Chondrocyte (in vitro differentiated cells): ENCODE data around the gene PALMD. TPM values are rescaled to one million over a fixed set of nuclear protein-coding genes. Genes with fewer than 3 reads are reported as not detected.

Experiments
- DNase-seq: peaks from one replicate; pipeline ENCODE4 v3.0.0; 2021; ENCODE audit warnings: mixed read lengths, low spot score
- H3K27ac Mint-ChIP-seq: one replicate; pipeline ENCODE4 v1.8.0; 2021; ENCODE audit warnings: mild to moderate bottlenecking, moderate library complexity, mixed read lengths; ENCODE audit not compliant: unreplicated experiment
- H3K27me3 Mint-ChIP-seq: 2 replicates; pipeline ENCODE4 v1.8.0; 2021; ENCODE audit warnings: low read depth, mixed read lengths
- H3K36me3 Mint-ChIP-seq: 2 replicates; pipeline ENCODE4 v1.8.0; 2021; ENCODE audit warnings: low read depth, mixed read lengths
- H3K4me1 Mint-ChIP-seq: 2 replicates; pipeline ENCODE4 v1.8.0; 2021; ENCODE audit warnings: low read depth, mild to moderate bottlenecking, mixed read lengths
- H3K4me3 Mint-ChIP-seq: one replicate; pipeline ENCODE4 v1.8.0; 2021; ENCODE audit warnings: mild to moderate bottlenecking, moderate library complexity, mixed read lengths; ENCODE audit not compliant: unreplicated experiment
- H3K9me3 Mint-ChIP-seq: 2 replicates; pipeline ENCODE4 v1.8.0; 2021; ENCODE audit warnings: low read depth, mixed read lengths
- CTCF ChIP-seq: fragments of 200-600 bp; sonication (generic); IDR thresholded peaks from 2 replicates; pipeline ENCODE4 v1.5.0; 2021; ENCODE audit warnings: antibody characterized with exemption, mild to moderate bottlenecking, moderate library complexity
- total RNA-seq: library from RNA; stranded (reverse); gene quantifications from 3 replicates; pipeline ENCODE4 v1.2.1, GENCODE V29; 2021

PALMD gene
- total RNA-seq, 1 donor from 2014 or later, result 6.2 TPM

GRCh38 chr1:99601208-99601607 is 44.7 kb upstream of the PALMD start:
- TF ChIP-seq CTCF, result no peak
- Mint-ChIP-seq H3K27me3 (no peaks in the 10 kb centered on the region), H3K36me3 (no peaks in the 10 kb centered on the region), H3K9me3 (no peaks in the 10 kb centered on the region), H3K27ac (no peak overlapping the region), H3K4me1 (peaks cover 38% of the 10 kb centered on the region), H3K4me3 (no peak overlapping the region)
- no peak for DNase-seq

GRCh38 chr1:99601709-99602403 is 44.1 kb upstream of the PALMD start:
- Mint-ChIP-seq H3K4me1 (peaks cover 41% of the 10 kb centered on the region), H3K4me3 (no peak overlapping the region), H3K27ac (no peak overlapping the region), H3K36me3 (no peaks in the 10 kb centered on the region), H3K9me3 (no peaks in the 10 kb centered on the region), H3K27me3 (no peaks in the 10 kb centered on the region)
- no peak for DNase-seq
- TF ChIP-seq CTCF, result no peak

GRCh38 chr1:99602404-99602969 is 43.4 kb upstream of the PALMD start:
- TF ChIP-seq CTCF, result no peak

GRCh38 chr1:99603699-99604560 is 42.0 kb upstream of the PALMD start:
- H3K27ac Mint-ChIP-seq, result peak overlapping the region; percentile 9
- DNase-seq, result no peak
- peaks cover 15% of the 10 kb centered on the region for H3K9me3 Mint-ChIP-seq
- no peak for TF ChIP-seq CTCF
- peaks cover 6% of the 10 kb centered on the region for H3K36me3 Mint-ChIP-seq
- H3K27me3 Mint-ChIP-seq, result no peaks in the 10 kb centered on the region
- H3K4me3 Mint-ChIP-seq, result no peak overlapping the region
- H3K4me1 Mint-ChIP-seq, result peaks cover 37% of the 10 kb centered on the region

More at GRCh38 chr1:99602404-99602969, 43.4 kb upstream of the PALMD start:
- Mint-ChIP-seq H3K4me1 (peaks cover 41% of the 10 kb centered on the region), H3K27me3 (no peaks in the 10 kb centered on the region), H3K36me3 (no peaks in the 10 kb centered on the region), H3K9me3 (peaks cover 2% of the 10 kb centered on the region), H3K4me3 (no peak overlapping the region), H3K27ac (no peak overlapping the region)
- DNase-seq, result no peak

GRCh38 chr1:99606306-99606705 is 39.6 kb upstream of the PALMD start:
- Mint-ChIP-seq H3K36me3 (peaks cover 6% of the 10 kb centered on the region), H3K27ac (no peak overlapping the region), H3K27me3 (no peaks in the 10 kb centered on the region), H3K4me1 (peaks cover 17% of the 10 kb centered on the region), H3K4me3 (no peak overlapping the region), H3K9me3 (peaks cover 15% of the 10 kb centered on the region)
- no peak for TF ChIP-seq CTCF
- no peak for DNase-seq
